HG03558 (cell line): ENCODE data around the gene NCK2.
A peak's percentile ranks its signal among the peaks of the same experiment; 100 is the strongest.

Source experiments
- ATAC-seq: cut with Tn5 transposase; IDR thresholded peaks from one replicate; pipeline ENCODE4 v1.9.1; 2021; ENCODE audit warnings: moderate number of reproducible peaks; ENCODE audit not compliant: unreplicated experiment; ENCODE audit errors: extremely low read depth

The NCK2 gene

GRCh38 chr2:105862843-105863242, 118.1 kb downstream of the NCK2 start:
- ATAC-seq = no peak

- no peak for ATAC-seq
Observed at GRCh38 chr2:105864262-105864661, 119.5 kb downstream of the NCK2 start.

GRCh38 chr2:105865222-105865913, 120.7 kb downstream of the NCK2 start:
- no peak for ATAC-seq

GRCh38 chr2:105866216-105867185, 121.8 kb downstream of the NCK2 start:
- ATAC-seq = no peak

GRCh38 chr2:105867587-105867986, 122.9 kb downstream of the NCK2 start:
- ATAC-seq = no peak

- no peak for ATAC-seq
Observed at GRCh38 chr2:105868060-105868459, 123.3 kb downstream of the NCK2 start.

- no peak for ATAC-seq
Observed at GRCh38 chr2:105869341-105869740, 124.6 kb downstream of the NCK2 start.

- no peak for ATAC-seq
Observed at GRCh38 chr2:105870062-105870461, 125.3 kb downstream of the NCK2 start.

- no peak for ATAC-seq
Observed at GRCh38 chr2:105870858-105871257, 126.1 kb downstream of the NCK2 start.

GRCh38 chr2:105872142-105872728, 127.5 kb downstream of the NCK2 start:
- no peak for ATAC-seq

GRCh38 chr2:105872830-105873229, 128.1 kb downstream of the NCK2 start:
- ATAC-seq = no peak

GRCh38 chr2:105873281-105873680, 128.6 kb downstream of the NCK2 start:
- ATAC-seq = no peak

- ATAC-seq = peak; percentile 79
Observed at GRCh38 chr2:105873721-105874120, 129.0 kb downstream of the NCK2 start.

GRCh38 chr2:105874466-105874865, 129.8 kb downstream of the NCK2 start:
- no peak for ATAC-seq

- no peak for ATAC-seq
Observed at GRCh38 chr2:105875241-105875640, 130.5 kb downstream of the NCK2 start.

- ATAC-seq = no peak
Observed at GRCh38 chr2:105876191-105876590, 131.5 kb downstream of the NCK2 start.

- no peak for ATAC-seq
Observed at GRCh38 chr2:105877945-105878344, 133.2 kb downstream of the NCK2 start.

- ATAC-seq = no peak
Observed at GRCh38 chr2:105879106-105879802, 134.5 kb downstream of the NCK2 start.

GRCh38 chr2:105879803-105880300, 135.1 kb downstream of the NCK2 start:
- no peak for ATAC-seq

- no peak for ATAC-seq
Observed at GRCh38 chr2:105880637-105881036, 135.9 kb downstream of the NCK2 start.
